BE2C (cell line): ENCODE data around the gene POTEC.
"Not testable (repeated sequence)": the region's sequence is repeated elsewhere in the genome, so short reads cannot be mapped to it uniquely, and the experiment has no call there.

Experiments used
- DNase-seq: peaks from one replicate; pipeline ENCODE4 v3.0.0-alpha.2; 2020
- H3K27me3 ChIP-seq: fragments of 250-450 bp; sonication (Bioruptor Pico); 2 replicates; pipeline ENCODE4 v1.5.1; 2020; ENCODE audit warnings: mild to moderate bottlenecking
- H3K36me3 ChIP-seq: fragments of 250-450 bp; sonication (Bioruptor Pico); 2 replicates; pipeline ENCODE4 v1.5.1; 2020; ENCODE audit warnings: mild to moderate bottlenecking
- H3K4me1 ChIP-seq: fragments of 250-450 bp; sonication (Bioruptor Pico); 2 replicates; pipeline ENCODE4 v1.5.1; 2020
- H3K4me3 ChIP-seq: 2 replicates; pipeline ENCODE4 v1.5.1; 2011; ENCODE audit warnings: low read depth, low read length
- H3K9me3 ChIP-seq: fragments of 250-450 bp; sonication (Bioruptor Pico); 2 replicates; pipeline ENCODE4 v1.5.1; 2020

Gene POTEC

DNA sequence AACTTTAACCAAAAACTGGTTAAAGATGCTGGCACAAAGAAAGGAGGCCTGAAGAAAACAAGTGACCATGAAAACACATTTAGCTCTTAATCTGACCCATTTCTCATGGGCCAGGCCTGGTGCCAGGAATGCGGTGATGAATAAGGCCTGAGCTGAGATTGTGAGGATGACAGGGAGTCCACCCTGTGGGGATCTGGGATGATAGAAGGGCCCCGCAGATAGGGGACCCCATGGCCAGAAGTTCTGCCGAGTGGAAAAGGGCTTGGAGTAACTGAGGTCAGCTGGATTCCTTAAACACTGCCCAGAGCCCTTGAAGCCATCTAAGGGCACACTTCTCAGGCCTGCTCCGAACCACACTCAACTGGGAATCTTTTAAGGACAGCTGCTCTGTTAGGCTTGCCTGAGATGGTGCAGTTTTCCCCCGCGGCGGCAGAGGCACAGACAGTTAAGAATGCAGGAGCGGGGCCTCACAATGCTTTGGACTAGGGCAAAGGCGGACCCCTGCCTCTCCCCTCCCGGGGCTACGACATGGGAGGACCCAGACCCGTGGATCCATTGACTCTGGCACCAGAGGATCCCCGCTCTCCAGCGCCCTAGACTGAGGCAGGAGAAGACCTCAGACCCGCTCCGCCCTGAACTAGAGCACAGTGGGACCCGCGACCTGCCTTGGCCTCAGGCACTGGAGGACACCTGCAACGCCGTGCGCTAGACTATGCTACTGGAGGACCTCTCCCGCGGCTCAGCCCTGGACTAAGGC, 70.0 kb downstream of the POTEC start:
- not testable (repeated sequence) for DNase-seq, H3K36me3 ChIP-seq, H3K9me3 ChIP-seq, H3K27me3 ChIP-seq, H3K4me1 ChIP-seq, H3K4me3 ChIP-seq

DNA sequence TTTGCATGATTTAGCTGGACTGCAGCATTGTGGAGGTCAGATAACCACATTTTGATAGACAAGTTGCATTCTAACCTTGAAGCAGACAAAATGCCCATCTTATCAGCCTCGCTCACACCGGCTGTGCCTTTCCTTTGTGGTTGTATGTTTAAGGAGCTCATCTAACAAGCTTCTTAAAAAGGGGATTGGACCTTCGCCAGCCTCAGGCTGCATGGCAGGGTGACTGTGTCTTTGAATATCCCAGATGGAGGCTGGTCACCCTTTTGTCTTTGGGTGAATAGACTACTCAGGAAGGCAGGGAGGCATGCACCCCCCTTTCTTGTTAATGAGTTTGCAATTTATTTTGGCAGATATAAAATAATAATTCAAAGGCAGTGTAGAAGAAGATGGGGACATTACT, 72.1 kb downstream of the POTEC start:
- not testable (repeated sequence) for H3K36me3 ChIP-seq, DNase-seq, H3K4me3 ChIP-seq, H3K27me3 ChIP-seq, H3K9me3 ChIP-seq, H3K4me1 ChIP-seq

DNA sequence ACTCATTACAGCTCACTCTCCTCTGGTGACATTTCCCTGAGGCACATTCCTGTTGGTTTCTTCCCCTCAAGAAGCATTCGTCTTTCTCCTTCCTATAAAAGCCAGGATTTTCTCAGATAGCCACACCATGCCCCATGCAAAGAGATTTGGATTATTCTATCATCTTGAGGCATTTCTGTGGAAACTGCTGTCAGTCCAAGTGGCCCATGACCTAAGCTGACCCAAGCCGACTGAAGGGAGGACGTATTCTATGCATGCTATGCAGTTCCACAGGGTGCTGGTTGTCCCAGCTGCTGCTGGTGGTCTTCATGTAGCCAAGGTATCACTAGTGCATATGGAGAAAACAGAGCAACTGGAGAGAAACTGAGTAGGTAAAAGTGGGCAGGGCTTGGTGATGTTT, 73.0 kb downstream of the POTEC start:
- not testable (repeated sequence) for H3K9me3 ChIP-seq, DNase-seq, H3K4me3 ChIP-seq, H3K27me3 ChIP-seq, H3K4me1 ChIP-seq, H3K36me3 ChIP-seq

DNA sequence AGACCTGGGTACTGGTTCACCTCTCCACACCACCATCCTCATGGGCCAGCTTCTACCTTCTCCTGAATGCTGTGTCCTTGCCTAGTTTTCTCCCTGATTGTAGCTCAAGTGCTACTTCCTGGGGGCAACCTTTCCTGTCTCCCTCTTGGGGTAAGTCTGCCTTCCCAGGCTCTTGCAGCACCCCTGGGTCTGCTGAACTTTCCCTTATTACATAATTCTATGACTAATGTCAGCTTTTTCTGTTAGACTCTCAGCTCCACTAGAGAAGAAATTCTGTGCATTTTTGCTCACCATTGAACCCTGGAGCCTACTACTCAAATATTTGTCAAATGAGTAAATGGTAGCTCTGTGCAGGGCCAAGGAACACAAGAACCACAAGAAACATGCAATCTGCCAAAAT, 73.4 kb downstream of the POTEC start:
- not testable (repeated sequence) for H3K36me3 ChIP-seq, H3K9me3 ChIP-seq, H3K4me1 ChIP-seq, H3K4me3 ChIP-seq, DNase-seq, H3K27me3 ChIP-seq

DNA sequence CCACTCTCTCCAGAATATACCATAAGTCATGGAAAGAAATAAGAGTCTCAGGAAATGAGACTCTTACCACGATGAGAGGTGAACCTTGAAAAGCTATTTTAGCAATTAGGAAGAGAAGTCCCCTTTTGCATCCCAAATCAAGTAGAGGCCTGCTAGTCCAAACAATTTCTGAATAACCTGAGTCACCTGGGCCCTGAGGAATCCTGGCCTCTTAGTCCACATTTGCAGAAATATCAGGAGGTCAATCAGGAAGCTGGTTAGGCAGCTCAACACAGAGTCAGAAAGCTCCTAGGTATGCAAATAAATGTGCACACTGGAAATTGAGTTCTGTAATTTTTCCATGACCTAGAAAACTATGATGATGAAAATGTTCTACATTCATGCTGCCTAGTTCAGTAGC, 77.4 kb downstream of the POTEC start:
- H3K27me3 ChIP-seq, DNase-seq, H3K4me3 ChIP-seq, H3K9me3 ChIP-seq, H3K36me3 ChIP-seq, H3K4me1 ChIP-seq: not testable (repeated sequence)
